HG03342 (cell line): ENCODE measurements around the gene HORMAD2.
"Not testable (repeated sequence)": the region's sequence is repeated elsewhere in the genome, so short reads cannot be mapped to it uniquely, and the experiment has no call there.

Experiments
- ATAC-seq: cut with Tn5 transposase; IDR thresholded peaks from one replicate; pipeline ENCODE4 v1.9.1; 2021; ENCODE audit warnings: mild to moderate bottlenecking, moderate library complexity; ENCODE audit not compliant: unreplicated experiment

Gene HORMAD2

DNA sequence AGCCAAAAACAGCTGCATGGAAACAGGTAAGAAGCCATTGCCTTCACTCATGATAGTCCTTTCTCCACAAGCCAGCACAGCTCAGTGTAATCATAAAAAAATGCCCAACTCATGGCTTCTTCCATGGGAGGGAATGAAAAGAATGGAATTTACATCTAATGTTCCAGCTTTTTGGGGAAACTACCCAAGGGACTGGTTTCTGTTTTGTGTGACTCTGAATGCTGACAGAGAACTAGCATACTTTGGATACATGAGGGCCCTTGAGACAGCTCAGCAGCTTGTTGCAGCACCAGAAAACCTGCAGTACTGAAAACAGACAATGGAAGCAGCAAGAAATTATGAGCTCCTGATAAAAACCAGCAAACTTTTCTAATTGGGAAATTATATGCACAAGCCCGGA lies 24.2 kb upstream of the HORMAD2 start:
- no peak for ATAC-seq

- ATAC-seq: no peak
Measured at GRCh38 chr22:30057375-30057774, 22.9 kb upstream of the HORMAD2 start.

GRCh38 chr22:30059346-30060020 lies 20.8 kb upstream of the HORMAD2 start:
- ATAC-seq: not testable (repeated sequence)

DNA sequence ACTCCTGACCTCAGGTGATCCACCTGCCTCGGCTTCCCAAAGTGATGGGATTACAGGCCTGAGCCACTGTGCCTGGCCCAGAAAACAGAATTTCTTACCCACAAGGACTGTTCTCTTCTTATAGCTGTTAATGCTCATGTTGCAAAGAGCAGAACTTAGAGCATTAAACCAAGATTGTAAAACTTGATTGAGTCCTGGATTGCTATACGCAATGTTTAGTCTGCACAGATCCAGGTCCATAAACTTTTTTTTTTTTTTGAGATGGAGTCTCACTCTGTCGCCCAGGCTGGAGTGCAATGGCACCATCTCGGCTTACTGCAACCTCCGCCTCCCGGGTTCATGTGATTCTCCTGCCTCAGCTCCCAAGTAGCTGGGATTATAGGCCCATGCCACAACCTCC lies 19.2 kb upstream of the HORMAD2 start:
- ATAC-seq: not testable (repeated sequence)

- no peak for ATAC-seq
Measured at GRCh38 chr22:30062259-30062658, 18.0 kb upstream of the HORMAD2 start.

GRCh38 chr22:30062950-30063349 lies 17.3 kb upstream of the HORMAD2 start:
- ATAC-seq: no peak

GRCh38 chr22:30064172-30064571 lies 16.1 kb upstream of the HORMAD2 start:
- no peak for ATAC-seq

- ATAC-seq: no peak
Measured at GRCh38 chr22:30073743-30074142, 6.5 kb upstream of the HORMAD2 start.

DNA sequence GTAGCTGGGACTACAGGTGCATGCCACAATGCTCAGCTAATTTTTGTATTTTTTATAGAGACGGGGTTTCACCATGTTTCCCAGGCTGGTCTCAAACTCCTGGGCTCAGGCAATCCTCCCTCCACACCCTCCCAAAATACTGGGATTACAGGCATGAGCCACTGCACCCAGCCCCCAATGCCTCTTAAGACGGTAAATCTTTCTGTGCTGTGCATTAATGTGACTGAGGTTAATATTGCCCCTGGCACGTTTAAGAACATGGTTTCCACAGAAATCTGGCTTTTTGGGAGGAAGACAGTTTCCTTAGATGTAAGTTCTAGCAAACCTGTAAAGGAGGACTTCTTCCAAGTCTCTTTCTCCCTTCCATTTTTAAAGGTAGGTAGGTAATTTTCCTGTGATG lies 6.1 kb upstream of the HORMAD2 start:
- no peak for ATAC-seq

DNA sequence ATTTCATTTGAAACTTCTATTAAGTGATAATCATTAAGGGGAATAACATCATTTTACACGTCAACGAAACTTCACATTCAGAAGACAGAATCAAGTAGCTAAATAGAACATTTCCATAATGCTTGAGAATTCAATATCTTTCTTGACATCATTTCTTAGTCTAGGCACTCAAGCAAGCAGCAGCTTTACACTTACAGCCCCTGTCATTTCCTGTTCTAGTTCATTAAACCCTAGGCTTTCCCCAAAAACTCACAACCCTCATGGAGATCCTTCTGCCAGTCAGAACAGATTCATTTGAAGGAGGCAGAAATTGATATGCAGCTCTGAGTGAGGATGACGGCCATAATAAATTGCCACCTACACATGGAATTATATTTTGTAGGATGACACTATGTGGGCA lies 5.3 kb upstream of the HORMAD2 start:
- no peak for ATAC-seq

DNA sequence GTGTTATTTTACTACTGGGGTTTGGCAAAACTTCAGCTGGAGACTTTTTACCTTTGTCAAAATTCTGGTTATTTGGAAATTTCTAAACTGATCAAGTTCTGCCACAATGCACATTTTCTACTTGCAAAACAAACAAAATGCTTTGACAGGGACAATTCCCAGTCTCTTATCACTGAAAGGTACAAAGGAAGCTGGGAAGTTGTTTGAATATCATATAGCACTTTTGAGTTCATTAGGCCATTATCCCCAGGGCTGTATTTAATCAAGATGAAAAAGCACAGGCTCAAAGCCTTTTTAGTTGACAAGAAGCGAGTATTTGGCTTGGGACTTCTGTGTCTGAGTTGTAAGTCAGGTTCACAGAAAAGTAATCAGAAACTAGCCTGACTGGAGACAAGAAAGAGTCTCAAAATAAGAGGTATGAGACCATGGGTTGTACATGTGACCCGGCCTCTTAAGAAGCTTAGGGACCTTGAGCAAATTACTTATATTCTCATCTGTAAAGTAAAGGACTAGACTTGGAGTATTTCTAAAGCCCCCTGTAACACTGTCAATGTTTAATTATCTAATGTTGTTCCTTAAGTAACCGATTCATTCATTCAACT lies 2.9 kb upstream of the HORMAD2 start:
- ATAC-seq: no peak

DNA sequence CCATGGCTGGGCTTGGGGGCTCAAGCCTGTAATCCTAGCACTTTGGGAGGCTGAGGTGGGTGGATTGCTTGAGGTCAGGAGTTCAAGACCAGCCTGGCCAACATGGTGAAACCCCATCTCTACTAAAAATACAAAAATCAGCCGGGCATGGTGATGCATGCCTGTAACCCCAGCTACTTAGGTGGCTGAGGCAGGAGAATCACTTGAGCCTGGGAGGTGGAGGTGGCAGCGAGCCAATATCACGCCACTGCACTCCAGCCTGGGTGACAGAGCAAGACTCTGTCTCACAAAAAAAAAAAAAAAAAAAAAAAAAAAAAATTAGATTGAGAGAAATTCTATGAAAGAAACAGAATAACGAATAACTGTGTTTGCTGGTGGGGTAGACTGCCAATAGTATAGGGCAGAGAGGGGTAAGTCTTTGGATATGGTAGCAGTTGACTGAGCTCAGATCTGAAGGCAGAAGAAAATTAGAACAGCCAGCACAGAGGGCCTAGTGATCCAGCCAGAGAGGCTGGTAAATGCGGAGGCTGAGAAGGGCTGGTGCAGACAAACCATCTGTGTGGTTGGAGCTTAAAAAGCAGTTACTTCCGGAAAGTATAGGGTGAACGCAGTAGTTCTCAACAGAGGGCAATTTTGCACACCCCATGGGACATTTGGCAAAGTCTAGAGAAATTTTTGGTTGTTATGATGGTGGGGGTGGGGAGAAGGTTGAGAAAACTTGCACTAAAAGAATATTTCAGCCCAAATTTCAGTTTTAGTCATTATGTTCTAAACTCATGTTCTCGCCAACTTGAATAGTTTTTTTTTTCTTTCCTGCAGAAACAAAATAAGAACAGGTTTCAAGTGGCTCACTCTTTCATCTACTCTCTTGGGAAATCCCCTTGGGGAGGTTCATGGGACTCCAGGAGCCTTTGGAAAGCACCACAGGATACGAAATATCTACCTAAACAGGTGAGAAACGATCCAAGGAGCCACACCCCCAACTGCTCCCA lies 1.6 kb upstream of the HORMAD2 start:
- no peak for ATAC-seq

DNA sequence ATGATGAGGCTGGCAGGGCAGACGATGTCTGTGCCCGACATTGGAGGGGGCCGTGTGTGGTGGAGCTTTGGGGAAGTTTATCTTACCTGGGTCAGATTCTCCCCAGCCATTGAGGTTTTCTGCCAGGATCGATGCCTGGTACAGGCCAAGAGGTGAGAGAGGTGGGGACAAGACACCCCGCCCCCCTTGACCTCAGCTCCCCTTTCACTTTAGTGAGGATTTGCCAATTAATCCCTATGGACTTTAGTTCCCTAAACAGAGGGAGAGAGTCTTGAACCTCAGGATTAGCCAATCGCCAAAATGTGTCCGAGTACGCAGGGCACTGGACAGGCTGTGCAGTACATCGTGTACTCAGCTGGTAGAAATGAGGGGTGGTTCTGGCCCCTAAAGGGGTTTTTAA lies 541 bp downstream of the HORMAD2 start:
- ATAC-seq: no peak

DNA sequence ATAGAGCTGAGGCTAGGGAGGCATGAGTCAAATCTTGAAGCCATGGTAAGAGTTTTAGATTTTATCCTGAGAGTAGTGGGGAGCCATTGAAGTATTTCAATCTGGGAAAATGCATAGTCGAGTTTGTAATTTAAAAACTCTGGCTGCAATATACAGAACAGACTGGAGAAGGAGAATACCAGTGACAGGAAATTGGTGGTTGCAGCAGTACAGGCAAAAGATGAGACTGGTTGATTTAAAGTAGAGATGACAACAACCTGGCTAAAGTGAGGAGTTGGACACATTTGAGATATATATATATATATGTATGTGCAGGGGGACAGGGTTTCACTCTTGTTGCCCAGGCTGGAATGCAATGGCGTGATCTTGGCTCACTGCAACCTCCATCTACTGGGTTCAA lies 6.2 kb downstream of the HORMAD2 start:
- ATAC-seq: no peak

DNA sequence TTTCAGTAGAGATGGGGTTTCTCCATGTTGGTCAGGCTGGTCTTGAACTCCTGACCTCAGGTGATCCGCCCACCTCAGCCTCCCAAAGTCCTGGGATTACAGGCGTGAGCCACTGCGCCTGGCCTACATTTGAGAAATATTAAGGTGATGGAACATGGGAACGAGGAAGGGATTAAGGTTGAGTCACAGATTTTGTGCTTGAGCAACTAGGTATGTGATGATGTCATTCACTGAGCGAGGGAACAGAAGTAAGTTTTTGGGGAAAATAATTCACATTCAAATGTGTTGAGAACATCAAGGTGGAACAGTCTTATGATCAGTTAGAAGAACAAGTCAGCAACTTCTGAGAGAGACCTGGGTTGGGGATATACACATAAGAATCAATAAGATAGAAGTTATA lies 6.8 kb downstream of the HORMAD2 start:
- ATAC-seq: not testable (repeated sequence)

GRCh38 chr22:30087611-30088010 lies 7.3 kb downstream of the HORMAD2 start:
- no peak for ATAC-seq

DNA sequence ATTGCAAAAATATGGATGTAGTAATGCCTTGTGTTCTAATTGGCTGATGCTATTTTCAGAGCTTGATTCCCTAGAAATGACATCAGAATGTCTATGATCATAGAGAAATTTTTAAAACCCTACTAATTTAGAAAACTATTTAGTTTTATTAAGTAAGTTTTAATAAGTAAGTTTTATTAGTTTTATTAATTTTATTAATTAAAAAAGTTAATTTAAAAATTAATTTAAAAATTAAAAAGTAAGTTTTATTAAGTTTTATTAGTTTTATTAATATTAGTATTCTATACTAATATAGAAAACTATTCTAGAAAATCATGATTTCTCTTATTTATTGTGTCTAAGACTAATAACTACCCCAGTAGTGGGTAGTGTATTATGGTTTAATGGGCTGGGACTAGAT lies 8.2 kb downstream of the HORMAD2 start:
- no peak for ATAC-seq

DNA sequence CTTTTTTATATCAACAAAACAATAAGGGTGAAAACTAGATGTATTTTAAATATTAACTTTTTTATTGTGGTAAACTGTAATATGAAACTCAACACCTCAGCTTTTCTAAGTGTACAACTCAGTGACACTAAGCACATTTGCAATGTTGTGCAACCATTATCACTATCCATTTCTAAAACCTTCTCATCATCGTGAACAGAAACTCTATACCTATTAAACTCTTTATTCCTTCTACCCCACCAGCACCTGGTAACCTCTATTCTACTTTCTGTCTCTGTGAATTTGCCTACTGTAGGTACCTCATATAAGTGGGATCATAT lies 9.4 kb downstream of the HORMAD2 start:
- ATAC-seq: no peak

DNA sequence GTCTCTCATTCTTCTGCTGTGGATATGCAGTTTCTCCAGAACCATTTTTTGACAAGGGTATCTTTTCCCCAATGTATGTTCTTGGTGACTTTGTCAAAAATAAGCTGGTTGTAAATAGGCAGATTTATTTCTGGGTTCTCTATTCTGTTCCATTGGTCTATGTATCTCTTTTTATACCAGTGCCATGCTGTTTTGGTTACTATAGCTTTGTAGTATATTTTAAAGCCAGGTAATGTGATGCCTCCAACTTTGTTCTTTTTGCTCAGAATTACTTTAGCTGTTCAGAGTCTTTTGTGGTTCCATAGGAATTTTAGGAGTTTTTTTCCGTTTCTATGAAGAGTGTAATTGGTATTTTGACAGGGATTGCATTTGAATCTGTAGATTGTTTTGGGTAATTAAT lies 12.4 kb downstream of the HORMAD2 start:
- no peak for ATAC-seq

GRCh38 chr22:30094804-30095203 lies 14.5 kb downstream of the HORMAD2 start:
- no peak for ATAC-seq

DNA sequence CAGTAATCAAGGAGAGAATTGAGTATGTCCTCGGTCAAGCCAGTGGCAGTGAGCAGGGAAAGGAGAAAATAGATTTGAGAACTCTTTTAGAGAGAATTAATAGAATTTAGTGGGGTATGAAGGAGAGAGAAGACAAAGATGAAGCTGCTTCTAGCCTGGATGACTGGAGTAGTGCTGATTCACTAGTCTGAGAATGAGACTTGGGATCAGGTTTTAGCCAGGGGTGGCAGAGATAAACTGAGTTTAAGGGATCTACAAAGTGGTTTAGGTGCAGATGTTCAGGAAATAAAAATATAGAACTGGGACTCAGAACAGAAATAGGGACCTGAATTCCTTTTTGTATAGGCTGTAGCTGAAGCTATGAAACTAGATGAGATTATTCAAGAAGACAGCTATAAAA lies 17.6 kb downstream of the HORMAD2 start:
- no peak for ATAC-seq

GRCh38 chr22:30100770-30101169 lies 20.5 kb downstream of the HORMAD2 start:
- not testable (repeated sequence) for ATAC-seq
